H1 (cell line): ENCODE results near the gene NKAIN2. TPM values are rescaled to one million over a fixed set of nuclear protein-coding genes. Genes with fewer than 3 reads are reported as not detected.

ENCODE experiments used
- CTCF ChIA-PET: fragments of 300-600 bp; sonication (Branson Sonifier 250); formaldehyde crosslinking; loops from one replicate; lab custom pipeline; 2021; ENCODE audit not compliant: partially characterized antibody; lab: Charles Lee
- POLR2A ChIA-PET: fragments of 300-600 bp; sonication (Branson Sonifier 250); formaldehyde crosslinking; loops from one replicate; lab custom pipeline; 2021; ENCODE audit warnings: inconsistent platforms; ENCODE audit not compliant: partially characterized antibody; lab: Charles Lee
- DNase-seq, 2 experiments: peaks; one replicate each; pipeline versions ENCODE4 v3.0.0 to v3.0.0-alpha.2; 2010 to 2022; ENCODE audit warnings: low spot score in 2 of 2, low read depth in 1 of 2, mixed read lengths in 1 of 2
- FAIRE-seq: peaks from 2 replicates; lab custom pipeline; 2011; peaks lifted over from hg19 to GRCh38; lab: Jason Lieb, UNC
- H2AFZ ChIP-seq: 2 replicates; pipeline ENCODE4 v1.8.1; 2012; ENCODE audit warnings: low read length, inconsistent platforms
- H2AK5ac ChIP-seq: 2 replicates; pipeline ENCODE4 v1.6.1; 2013; ENCODE audit warnings: low read depth, low read length
- H2BK120ac ChIP-seq: replicated peaks from 2 replicates; pipeline ENCODE3; 2013; ENCODE audit warnings: low read depth, low read length, inconsistent platforms
- H2BK12ac ChIP-seq: 2 replicates; pipeline ENCODE4 v1.6.1; 2013; ENCODE audit warnings: low read depth, low read length
- H2BK15ac ChIP-seq: 2 replicates; pipeline ENCODE4 v1.6.1; 2013; ENCODE audit warnings: low read length
- H2BK20ac ChIP-seq: 2 replicates; pipeline ENCODE4 v1.6.1; 2013; ENCODE audit warnings: low read length
- H2BK5ac ChIP-seq: 2 replicates; pipeline ENCODE4 v1.6.1; 2013; ENCODE audit warnings: low read depth, low read length
- H3K14ac ChIP-seq: 2 replicates; pipeline ENCODE4 v1.6.1; 2013; ENCODE audit warnings: inconsistent platforms; ENCODE audit not compliant: insufficient read length
- H3K18ac ChIP-seq: 2 replicates; pipeline ENCODE4 v1.6.1; 2013; ENCODE audit warnings: low read length; ENCODE audit errors: extremely low read depth
- H3K23ac ChIP-seq: 2 replicates; pipeline ENCODE4 v1.6.1; 2013; ENCODE audit warnings: inconsistent platforms; ENCODE audit not compliant: insufficient read length
- H3K23me2 ChIP-seq: 2 replicates; pipeline ENCODE4 v1.6.1; 2013; ENCODE audit warnings: low read depth, low read length
- H3K27ac ChIP-seq: 2 replicates; pipeline ENCODE4 v1.6.1; 2011; ENCODE audit warnings: low read depth, low read length, inconsistent platforms
- H3K27me3 ChIP-seq, 4 experiments: replicated peaks in 1 of 4; 1 replicate in 1 of 4; 2 replicates in 3 of 4; pipeline versions ENCODE4 v1.6.1 to v1.8.1; 2011 to 2013; ENCODE audit warnings: low read length in 3 of 4, mild to moderate bottlenecking in 3 of 4, inconsistent platforms in 2 of 4, mixed read lengths in 2 of 4, moderate library complexity in 1 of 4; ENCODE audit not compliant: control insufficient read depth in 3 of 4, insufficient read depth in 3 of 4; ENCODE audit errors: extremely low read depth in 1 of 4
- H3K36me3 ChIP-seq, 4 experiments: 2 replicates each; pipeline versions ENCODE4 v1.6.1 to v1.8.1; 2011 to 2013; ENCODE audit warnings: mild to moderate bottlenecking in 4 of 4, low read length in 3 of 4, moderate library complexity in 2 of 4, control low read depth in 1 of 4, inconsistent platforms in 1 of 4; ENCODE audit not compliant: insufficient read depth in 4 of 4, control insufficient read depth in 2 of 4
- H3K4ac ChIP-seq: replicated peaks from 2 replicates; pipeline ENCODE3; 2013; ENCODE audit warnings: low read length, low read depth, mixed read lengths, inconsistent platforms; ENCODE audit not compliant: insufficient read length
- H3K4me1 ChIP-seq, 4 experiments: replicated peaks in 1 of 4; 1 replicate in 1 of 4; 2 replicates in 3 of 4; pipeline versions ENCODE4 v1.6.1 to v1.8.1; 2011 to 2013; ENCODE audit warnings: low read length in 3 of 4, inconsistent platforms in 2 of 4, mixed read lengths in 1 of 4; ENCODE audit not compliant: insufficient read depth in 4 of 4, control insufficient read depth in 3 of 4
- H3K4me2 ChIP-seq, 2 experiments: 2 replicates each; pipeline versions ENCODE4 v1.6.1 to v1.8.1; 2011 to 2013; ENCODE audit warnings: low read depth in 2 of 2, low read length in 2 of 2, control low read depth in 1 of 2, inconsistent platforms in 1 of 2, mild to moderate bottlenecking in 1 of 2; ENCODE audit not compliant: insufficient read depth in 1 of 2
- H3K4me3 ChIP-seq, 4 experiments: fragments of 200-600, 300-600 bp in 1 of 4; sonication (generic), shearing (Covaris generic), sonication (Bioruptor Twin) in 1 of 4; 2 replicates each; pipeline versions ENCODE4 v1.5.1 to v1.8.1; 2011 to 2016; ENCODE audit warnings: low read length in 4 of 4, low read depth in 3 of 4, control low read depth in 2 of 4, inconsistent platforms in 2 of 4, mild to moderate bottlenecking in 2 of 4, mixed read lengths in 1 of 4, moderate library complexity in 1 of 4; ENCODE audit not compliant: insufficient read depth in 2 of 4; ENCODE audit errors: extremely low read depth in 1 of 4
- H3K56ac ChIP-seq: replicated peaks from 2 replicates; pipeline ENCODE3; 2013; ENCODE audit warnings: low read depth, mild to moderate bottlenecking, mixed read lengths, low read length, inconsistent platforms; ENCODE audit not compliant: insufficient read length
- H3K79me1 ChIP-seq: 2 replicates; pipeline ENCODE4 v1.6.1; 2013; ENCODE audit warnings: low read depth, low read length, control low read depth
- H3K79me2 ChIP-seq, 2 experiments: 2 replicates each; pipeline versions ENCODE4 v1.6.1 to v1.8.1; 2012 to 2013; ENCODE audit warnings: low read length in 2 of 2, mild to moderate bottlenecking in 2 of 2, inconsistent platforms in 1 of 2; ENCODE audit not compliant: insufficient read depth in 2 of 2, control insufficient read depth in 1 of 2
- H3K9ac ChIP-seq, 4 experiments: replicated peaks in 1 of 4; 1 replicate in 1 of 4; 2 replicates in 3 of 4; pipeline versions ENCODE4 v1.6.1 to v1.8.1; 2011 to 2013; ENCODE audit warnings: low read depth in 3 of 4, low read length in 3 of 4, control low read depth in 2 of 4, mild to moderate bottlenecking in 2 of 4, moderate library complexity in 2 of 4, inconsistent platforms in 1 of 4; ENCODE audit errors: extremely low read depth in 1 of 4
- H3K9me3 ChIP-seq, 2 experiments: 2 replicates each; pipeline versions ENCODE4 v1.6.1 to v1.8.1; 2012 to 2013; ENCODE audit warnings: mild to moderate bottlenecking in 2 of 2, moderate library complexity in 2 of 2, control low read depth in 1 of 2, inconsistent platforms in 1 of 2, low read depth in 1 of 2, low read length in 1 of 2, mixed read lengths in 1 of 2; ENCODE audit not compliant: insufficient read depth in 2 of 2
- H4K20me1 ChIP-seq, 2 experiments: replicated peaks in 1 of 2; 2 replicates each; pipeline versions ENCODE3 to v1.8.1; 2011 to 2013; ENCODE audit warnings: inconsistent platforms in 2 of 2, low read length in 2 of 2, mild to moderate bottlenecking in 1 of 2; ENCODE audit not compliant: insufficient read depth in 2 of 2, control insufficient read depth in 1 of 2
- H4K5ac ChIP-seq: 2 replicates; pipeline ENCODE4 v1.6.1; 2013; ENCODE audit warnings: low read length, low read depth, mixed read lengths, inconsistent platforms; ENCODE audit not compliant: insufficient read length
- H4K8ac ChIP-seq: 2 replicates; pipeline ENCODE4 v1.8.0; 2013; ENCODE audit warnings: mild to moderate bottlenecking, moderate library complexity, low read length, inconsistent platforms; ENCODE audit not compliant: insufficient read depth; ENCODE audit errors: extremely low read depth
- H4K91ac ChIP-seq: replicated peaks from 2 replicates; pipeline ENCODE3; 2013; ENCODE audit warnings: low read length, mixed read lengths, inconsistent platforms; ENCODE audit not compliant: insufficient read length
- EGR1 ChIP-seq: IDR thresholded peaks from 2 replicates; pipeline ENCODE4 v1.6.1; 2011; ENCODE audit warnings: low read depth, low read length, borderline replicate concordance
- POU5F1 ChIP-seq: IDR thresholded peaks from 2 replicates; pipeline ENCODE4 v1.6.1; 2011; ENCODE audit warnings: low read depth, mild to moderate bottlenecking, low read length, moderate library complexity
- TAF7 ChIP-seq: optimal IDR thresholded peaks from 2 replicates; pipeline ENCODE3; 2011; ENCODE audit warnings: low read depth, mild to moderate bottlenecking, inconsistent platforms, low read length, moderate library complexity, borderline replicate concordance
- whole genome bisulfite sequencing, 2 experiments: shearing (Covaris generic) in 1 of 2; methylation state at CpG; one replicate each; pipeline versions ENCODE4 v1.1.6 to v1.1.7; 2013 to 2015; ENCODE audit warnings: low lambda C conversion rate in 2 of 2, mixed read lengths in 2 of 2, inconsistent platforms in 1 of 2, low coverage in 1 of 2, missing lambda C conversion rate in 1 of 2; ENCODE audit not compliant: insufficient replicate concordance in 2 of 2, insufficient coverage in 1 of 2, insufficient read length in 1 of 2; ENCODE audit errors: extremely low coverage in 1 of 2, missing lambda C conversion rate in 1 of 2; 5-methylcytosine and 5-hydroxymethylcytosine counted together
- polyA plus RNA-seq, 7 experiments: library from polyadenylated mRNA; depleted of rRNA in 3 of 7; stranded (reverse) in 5 of 7; unstranded in 2 of 7; fragments of >200 nt in 5 of 7; fragments of 200-250 nt in 2 of 7; gene quantifications; 1 replicate in 5 of 7; 2 replicates in 1 of 7; 4 replicates in 1 of 7; pipeline versions ENCODE4 v1.2.1 to v1.2.3, GENCODE V29; 2011 to 2013; ENCODE audit warnings: missing spikeins in 2 of 7, mixed read lengths in 2 of 7
- total RNA-seq: library from RNA; stranded (reverse); fragmentation: NEBNext Ultra II Directional; extraction: Animal tissue kit (Norgen Biotek cat#: 25700); gene quantifications from 2 replicates; pipeline ENCODE4 v1.2.1, GENCODE V29; 2021

NKAIN2 gene
- total and polyA plus RNA-seq, 2 of the 8 experiments (the other 6 are each of a cell fraction or from before 2014, with no cell fraction given) = 0.20 to 0.34 TPM

DNA sequence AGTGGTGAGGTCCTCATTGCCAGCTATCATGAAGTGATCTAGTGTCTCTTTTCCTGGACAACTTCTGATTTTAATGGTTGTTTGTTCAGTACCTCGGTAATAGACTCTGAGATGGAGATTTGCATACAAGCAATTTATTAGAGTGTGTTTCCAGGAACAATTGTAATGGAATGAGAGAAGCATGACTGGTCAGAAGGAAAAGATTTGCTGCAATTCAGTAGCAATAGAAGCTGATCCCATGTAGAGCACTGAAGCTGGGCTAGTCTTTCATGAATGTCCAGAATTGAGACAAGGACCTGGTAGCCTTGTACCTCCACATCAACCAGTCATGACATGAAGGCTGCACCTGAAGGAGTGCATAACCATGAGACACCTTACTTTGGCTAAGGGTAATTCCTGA, 526.5 kb downstream of the NKAIN2 start:
- Histone ChIP-seq H2BK120ac (no peak overlapping the region), H2BK5ac (no peak overlapping the region), H3K4me2 (no peak overlapping the region), H2BK15ac (no peak overlapping the region), H4K8ac (no peak overlapping the region), H3K56ac (no peak overlapping the region), H3K4me1 (no peaks in the 10 kb centered on the region), H2AK5ac (no peak overlapping the region), H3K79me1 (no peaks in the 10 kb centered on the region), H2BK20ac (no peak overlapping the region), H3K27me3 (no peaks in the 10 kb centered on the region), H3K23me2 (no peaks in the 10 kb centered on the region), H2AFZ (no peak overlapping the region), H3K14ac (no peak overlapping the region), H2BK12ac (no peak overlapping the region), H3K23ac (no peak overlapping the region), H3K4ac (no peak overlapping the region), H3K36me3 (no peaks in the 10 kb centered on the region), H3K27ac (no peak overlapping the region), H4K91ac (no peak overlapping the region), H3K79me2 (no peaks in the 10 kb centered on the region), H3K4me3 (no peak overlapping the region), H4K5ac (no peak overlapping the region), H3K18ac (no peak overlapping the region), H3K9ac (no peak overlapping the region), H3K9me3 (no peaks in the 10 kb centered on the region), H4K20me1 (no peaks in the 10 kb centered on the region)
- DNase-seq (no peak), FAIRE-seq (no peak)
- WGBS, 2 experiments = 100% methylated on average over 1 of the region's 1 CpG; no CpG with 5 or more reads in 1 of the 2 experiments
- no peak for TF ChIP-seq EGR1
- TF ChIP-seq POU5F1 = no peak
- TF ChIP-seq TAF7 = no peak
- ChIA-PET CTCF (interaction anchor here (0.7 kb wide), 1 partner anchor 24 kb away, joined by 3 read pairs; no protein-coding TSS in a partner anchor), POLR2A (no interaction called here)
